ENCODE results near the gene RCN1. TPM values are rescaled to one million over a fixed set of nuclear protein-coding genes. Genes with fewer than 3 reads are reported as not detected.
A peak's percentile ranks its signal among the peaks of the same experiment; 100 is the strongest.
"Not testable (repeated sequence)": the region's sequence is repeated elsewhere in the genome, so short reads cannot be mapped to it uniquely, and the experiment has no call there.

Gene RCN1
- total and polyA plus RNA-seq, 7 experiments from 2014 or later, result 5.5 to 26.8 (median 7.0) TPM

DNA sequence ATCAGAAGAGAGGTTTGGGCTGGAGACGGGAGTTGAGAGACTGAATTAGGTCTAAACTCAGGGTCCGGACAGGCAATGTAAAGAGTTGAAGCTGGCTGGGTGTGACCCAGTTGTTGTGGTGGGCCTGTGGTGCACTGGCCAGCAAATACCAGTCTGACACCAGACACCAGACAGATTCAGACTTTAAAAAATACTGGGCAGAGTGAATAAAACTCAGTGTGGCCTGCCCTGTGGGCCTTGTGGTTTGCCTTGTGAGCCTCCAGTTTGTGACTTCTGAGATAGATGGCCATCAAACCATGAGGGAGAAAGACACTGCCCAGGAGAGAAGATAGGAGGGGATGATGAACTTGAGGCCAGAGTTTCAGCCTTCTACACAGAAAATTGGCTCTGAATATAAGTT, 25.8 kb downstream of the RCN1 start:
- Histone ChIP-seq H3K4me3 (ENCODE audit: low read length) (no peak overlapping the region), H3K36me3 (ENCODE audit: control insufficient read depth in 2 of 3, insufficient read depth in 3 of 3, low read length in 3 of 3) (no peaks in the 10 kb centered on the region), H3K27me3 (ENCODE audit: control insufficient read depth in 2 of 2, insufficient read depth in 2 of 2, low read length in 2 of 2) (no peaks in the 10 kb centered on the region), H3K27ac (ENCODE audit: low read depth, low read length) (no peak overlapping the region), H3K4me1 (ENCODE audit: control insufficient read depth in 2 of 2, insufficient read depth in 2 of 2, low read length in 2 of 2) (peaks cover 0 to 9% of the 10 kb centered on the region in 2 donors), H3K9me3 (ENCODE audit: control insufficient read depth in 2 of 3, low read length in 3 of 3) (no peaks in the 10 kb centered on the region)
- DNase-seq, result no peak
- ChIA-PET POLR2A (no interaction called here), CTCF (no interaction called here)
- H3K27ac Mint-ChIP-seq, result no peak overlapping the region
- no peak overlapping the region for H3K4me3 Mint-ChIP-seq
- H3K27me3 Mint-ChIP-seq, result peaks cover 11 to 24% (median 19%) of the 10 kb centered on the region in 5 donors
- peaks cover 0 to 8% (median 4%) of the 10 kb centered on the region in 7 donors for H3K4me1 Mint-ChIP-seq
- H3K9me3 Mint-ChIP-seq, result peaks cover 0 to 14% (median 0%) of the 10 kb centered on the region in 11 donors
- intact Hi-C loops (cut with micrococcal nuclease), result no loop called here
- no peak for ATAC-seq
- H3K36me3 Mint-ChIP-seq, result peaks cover 0 to 3% (median 0%) of the 10 kb centered on the region in 5 donors

DNA sequence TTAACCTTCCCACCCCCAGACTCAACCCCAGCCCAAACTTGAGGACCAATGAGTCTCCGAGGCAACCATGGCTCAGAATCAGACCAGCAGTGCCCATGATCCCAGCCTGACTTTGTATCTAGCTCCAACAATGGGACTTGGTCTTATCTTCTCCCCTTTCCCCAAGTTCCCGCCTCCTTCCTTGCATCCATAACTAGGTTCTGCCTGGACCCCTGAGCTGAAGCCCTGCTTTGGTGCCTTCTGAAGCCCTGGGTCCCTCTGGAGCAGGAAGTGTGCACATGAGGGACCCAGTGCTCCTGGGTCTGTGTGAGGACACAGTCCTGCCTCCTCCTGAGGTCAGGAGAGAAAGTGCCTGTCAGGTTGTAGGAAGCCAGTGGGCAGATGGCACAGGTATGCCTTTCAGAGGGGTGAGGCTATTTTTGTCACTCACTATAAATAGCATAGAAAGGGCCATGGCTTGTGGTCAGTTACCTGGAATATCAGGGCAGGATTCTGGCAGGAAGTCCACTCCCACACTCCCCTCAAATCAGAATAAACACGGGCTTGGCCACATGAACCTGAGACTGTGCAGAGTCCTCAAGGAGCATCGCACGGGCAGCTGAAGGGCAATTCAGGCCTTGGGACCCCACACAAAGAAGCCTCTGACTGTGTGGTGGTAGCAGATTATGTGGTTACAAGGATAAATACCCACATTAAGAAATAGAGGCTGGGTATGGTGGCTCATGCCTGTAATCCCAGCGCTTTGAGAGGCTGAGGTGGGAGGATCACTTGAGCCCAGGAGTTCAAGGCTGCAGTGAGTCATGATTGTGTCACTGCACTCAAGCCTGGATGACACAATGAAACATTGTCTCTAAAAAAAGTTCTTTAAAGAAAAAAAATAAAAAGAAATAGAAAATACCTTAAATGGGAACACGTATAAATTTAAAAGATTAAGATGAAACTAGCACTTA, 27.4 kb downstream of the RCN1 start:
- ATAC-seq (no peak), DNase-seq (no peak)
- Mint-ChIP-seq H3K27me3 (peaks cover 12 to 23% (median 21%) of the 10 kb centered on the region in 5 donors), H3K4me3 (no peak overlapping the region), H3K36me3 (peaks cover 0 to 3% (median 0%) of the 10 kb centered on the region in 5 donors), H3K9me3 (peaks cover 0 to 14% (median 0%) of the 10 kb centered on the region in 11 donors), H3K4me1 (peaks cover 0 to 18% (median 6%) of the 10 kb centered on the region in 7 donors), H3K27ac (no peak overlapping the region)
- Histone ChIP-seq H3K36me3 (ENCODE audit: control insufficient read depth in 2 of 3, insufficient read depth in 3 of 3, low read length in 3 of 3) (no peaks in the 10 kb centered on the region), H3K27me3 (ENCODE audit: control insufficient read depth in 2 of 2, insufficient read depth in 2 of 2, low read length in 2 of 2) (no peaks in the 10 kb centered on the region), H3K27ac (ENCODE audit: low read depth, low read length) (no peak overlapping the region), H3K4me1 (ENCODE audit: control insufficient read depth in 2 of 2, insufficient read depth in 2 of 2, low read length in 2 of 2) (peaks cover 0 to 23% of the 10 kb centered on the region in 2 donors), H3K9me3 (ENCODE audit: control insufficient read depth in 2 of 3, low read length in 3 of 3) (no peaks in the 10 kb centered on the region), H3K4me3 (ENCODE audit: low read length) (no peak overlapping the region)
- CTCF ChIA-PET, result no interaction called here
- intact Hi-C loops (cut with micrococcal nuclease), result no loop called here
- POLR2A ChIA-PET, result no interaction called here

DNA sequence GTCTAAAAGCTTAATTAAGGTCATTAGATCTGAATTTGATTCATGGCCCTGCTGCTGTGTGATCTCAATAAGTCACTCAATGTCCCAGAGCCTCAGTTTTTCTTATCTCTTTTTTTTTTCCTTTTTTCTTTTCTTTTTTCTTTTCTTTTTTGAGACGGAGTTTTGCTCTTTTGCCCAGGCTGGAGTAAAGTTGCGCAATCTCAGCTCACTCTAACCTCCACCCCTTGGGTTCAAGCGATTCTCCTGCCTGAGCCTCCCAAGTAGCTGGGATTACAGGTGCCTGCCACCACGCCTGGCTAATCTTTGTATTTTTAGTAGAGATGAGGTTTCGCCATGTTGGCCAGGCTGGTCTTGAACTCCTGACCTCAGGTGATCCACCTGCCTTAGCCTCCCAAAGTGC, 28.3 kb downstream of the RCN1 start:
- CTCF ChIA-PET; H3K4me3 ChIP-seq (ENCODE audit: low read length); H3K36me3 Mint-ChIP-seq; ATAC-seq; DNase-seq; POLR2A ChIA-PET; H3K27ac Mint-ChIP-seq; H3K27me3 ChIP-seq (ENCODE audit: control insufficient read depth in 2 of 2, insufficient read depth in 2 of 2, low read length in 2 of 2); H3K36me3 ChIP-seq (ENCODE audit: control insufficient read depth in 2 of 3, insufficient read depth in 3 of 3, low read length in 3 of 3); intact Hi-C loops (cut with micrococcal nuclease); H3K4me3 Mint-ChIP-seq; H3K9me3 ChIP-seq (ENCODE audit: control insufficient read depth in 2 of 3, low read length in 3 of 3); H3K27ac ChIP-seq (ENCODE audit: low read depth, low read length): not testable (repeated sequence)
- H3K9me3 Mint-ChIP-seq, result peaks cover 0 to 14% (median 0%) of the 10 kb centered on the region in 11 donors
- peaks cover 0 to 23% of the 10 kb centered on the region in 2 donors for H3K4me1 ChIP-seq (ENCODE audit: control insufficient read depth in 2 of 2, insufficient read depth in 2 of 2, low read length in 2 of 2)
- H3K4me1 Mint-ChIP-seq, result peaks cover 0 to 18% (median 6%) of the 10 kb centered on the region in 7 donors
- H3K27me3 Mint-ChIP-seq, result peaks cover 14 to 20% (median 18%) of the 10 kb centered on the region in 5 donors

- Histone ChIP-seq H3K4me3 (ENCODE audit: low read length) (no peak overlapping the region), H3K36me3 (ENCODE audit: control insufficient read depth in 2 of 3, insufficient read depth in 3 of 3, low read length in 3 of 3) (no peaks in the 10 kb centered on the region), H3K4me1 (ENCODE audit: control insufficient read depth in 2 of 2, insufficient read depth in 2 of 2, low read length in 2 of 2) (peaks cover 0 to 23% of the 10 kb centered on the region in 2 donors), H3K9me3 (ENCODE audit: control insufficient read depth in 2 of 3, low read length in 3 of 3) (no peaks in the 10 kb centered on the region), H3K27me3 (ENCODE audit: control insufficient read depth in 2 of 2, insufficient read depth in 2 of 2, low read length in 2 of 2) (no peaks in the 10 kb centered on the region), H3K27ac (ENCODE audit: low read depth, low read length) (no peak overlapping the region)
- ChIA-PET POLR2A (no interaction called here), CTCF (no interaction called here)
- no peak for DNase-seq
- Mint-ChIP-seq H3K4me3 (peak overlapping the region in 1 of 10 donors; percentile 20), H3K27ac (peak overlapping the region in 1 of 9 donors; percentile 38), H3K36me3 (peaks cover 0 to 4% (median 1%) of the 10 kb centered on the region in 5 donors), H3K9me3 (peaks cover 0 to 19% (median 2%) of the 10 kb centered on the region in 11 donors), H3K4me1 (peaks cover 0 to 18% (median 3%) of the 10 kb centered on the region in 7 donors), H3K27me3 (peaks cover 26 to 34% (median 31%) of the 10 kb centered on the region in 5 donors)
- intact Hi-C loops (cut with micrococcal nuclease), result no loop called here
- no peak for ATAC-seq
Measured at GRCh38 chr11:32121012-32121411, 30.1 kb downstream of the RCN1 start.

- ATAC-seq (no peak), DNase-seq (no peak)
- no peak overlapping the region for H3K27ac ChIP-seq (ENCODE audit: low read depth, low read length)
- no peaks in the 10 kb centered on the region for H3K27me3 ChIP-seq (ENCODE audit: control insufficient read depth in 2 of 2, insufficient read depth in 2 of 2, low read length in 2 of 2)
- Mint-ChIP-seq H3K9me3 (peaks cover 0 to 23% (median 3%) of the 10 kb centered on the region in 11 donors), H3K36me3 (peaks cover 0 to 4% (median 3%) of the 10 kb centered on the region in 5 donors), H3K27ac (peak overlapping the region in 1 of 9 donors; percentile 3), H3K4me3 (no peak overlapping the region), H3K4me1 (peaks cover 0 to 18% (median 3%) of the 10 kb centered on the region in 7 donors), H3K27me3 (peaks cover 34 to 38% (median 37%) of the 10 kb centered on the region in 5 donors)
- H3K9me3 ChIP-seq (ENCODE audit: control insufficient read depth in 2 of 3, low read length in 3 of 3), result no peaks in the 10 kb centered on the region
- intact Hi-C loops (cut with micrococcal nuclease), result no loop called here
- ChIA-PET CTCF (no interaction called here), POLR2A (no interaction called here)
- peaks cover 0 to 23% of the 10 kb centered on the region in 2 donors for H3K4me1 ChIP-seq (ENCODE audit: control insufficient read depth in 2 of 2, insufficient read depth in 2 of 2, low read length in 2 of 2)
- H3K36me3 ChIP-seq (ENCODE audit: control insufficient read depth in 2 of 3, insufficient read depth in 3 of 3, low read length in 3 of 3), result no peaks in the 10 kb centered on the region
- H3K4me3 ChIP-seq (ENCODE audit: low read length), result no peak overlapping the region
Measured at GRCh38 chr11:32122200-32122599, 31.3 kb downstream of the RCN1 start.

GRCh38 chr11:32131321-32131720, 40.4 kb downstream of the RCN1 start:
- DNase-seq (no peak), ATAC-seq (no peak)
- Mint-ChIP-seq H3K4me1 (no peaks in the 10 kb centered on the region), H3K9me3 (peaks cover 0 to 15% (median 7%) of the 10 kb centered on the region in 11 donors), H3K36me3 (peaks cover 0 to 3% (median 0%) of the 10 kb centered on the region in 5 donors), H3K27ac (no peak overlapping the region), H3K4me3 (no peak overlapping the region), H3K27me3 (peaks cover 18 to 44% (median 27%) of the 10 kb centered on the region in 5 donors)
- POLR2A ChIA-PET, result no interaction called here
- no peaks in the 10 kb centered on the region for H3K4me1 ChIP-seq (ENCODE audit: control insufficient read depth in 2 of 2, insufficient read depth in 2 of 2, low read length in 2 of 2)
- H3K36me3 ChIP-seq (ENCODE audit: control insufficient read depth in 2 of 3, insufficient read depth in 3 of 3, low read length in 3 of 3), result no peaks in the 10 kb centered on the region
- H3K27me3 ChIP-seq (ENCODE audit: control insufficient read depth in 2 of 2, insufficient read depth in 2 of 2, low read length in 2 of 2), result no peaks in the 10 kb centered on the region
- intact Hi-C loops (cut with micrococcal nuclease), result no loop called here
- no peak overlapping the region for H3K27ac ChIP-seq (ENCODE audit: low read depth, low read length)
- H3K4me3 ChIP-seq (ENCODE audit: low read length), result no peak overlapping the region
- CTCF ChIA-PET, result no interaction called here
- H3K9me3 ChIP-seq (ENCODE audit: control insufficient read depth in 2 of 3, low read length in 3 of 3), result no peaks in the 10 kb centered on the region
